Measurements from ENCODE around the gene CCDC68.
"Not testable (repeated sequence)": the region's sequence is repeated elsewhere in the genome, so short reads cannot be mapped to it uniquely, and the experiment has no call there.

The CCDC68 gene

GRCh38 chr18:54983791-54984190 lies 24.5 kb upstream of the CCDC68 start:
- Histone ChIP-seq H3K9ac (ENCODE audit: low read depth in 1 of 2, low read length in 2 of 2) (no peak overlapping the region), H3K27ac (ENCODE audit: low read depth in 2 of 2, low read length in 2 of 2) (no peak overlapping the region), H3K36me3 (ENCODE audit: control insufficient read depth in 2 of 2, insufficient read depth in 2 of 2, low read length in 2 of 2) (no peaks in the 10 kb centered on the region), H3K9me3 (ENCODE audit: control insufficient read depth in 2 of 2, low read length in 2 of 2) (no peaks in the 10 kb centered on the region), H3K4me1 (ENCODE audit: control insufficient read depth in 2 of 2, insufficient read depth in 2 of 2, low read length in 2 of 2) (no peaks in the 10 kb centered on the region), H3K4me3 (ENCODE audit: low read length in 2 of 2) (no peak overlapping the region), H3K27me3 (ENCODE audit: control insufficient read depth in 2 of 2, insufficient read depth in 2 of 2, low read length in 2 of 2) (no peaks in the 10 kb centered on the region)

- Histone ChIP-seq H3K9ac (ENCODE audit: low read depth in 1 of 2, low read length in 2 of 2) (no peak overlapping the region), H3K27ac (ENCODE audit: low read depth in 2 of 2, low read length in 2 of 2) (no peak overlapping the region), H3K4me3 (ENCODE audit: low read length in 2 of 2) (no peak overlapping the region), H3K27me3 (ENCODE audit: control insufficient read depth in 2 of 2, insufficient read depth in 2 of 2, low read length in 2 of 2) (no peaks in the 10 kb centered on the region), H3K4me1 (ENCODE audit: control insufficient read depth in 2 of 2, insufficient read depth in 2 of 2, low read length in 2 of 2) (no peaks in the 10 kb centered on the region), H3K36me3 (ENCODE audit: control insufficient read depth in 2 of 2, insufficient read depth in 2 of 2, low read length in 2 of 2) (no peaks in the 10 kb centered on the region), H3K9me3 (ENCODE audit: control insufficient read depth in 2 of 2, low read length in 2 of 2) (no peaks in the 10 kb centered on the region)
Observed at GRCh38 chr18:54983041-54983686, 23.9 kb upstream of the CCDC68 start.

- no peak overlapping the region for H3K27ac ChIP-seq (ENCODE audit: low read depth in 2 of 2, low read length in 2 of 2)
- no peak overlapping the region for H3K4me3 ChIP-seq (ENCODE audit: low read length in 2 of 2)
- no peaks in the 10 kb centered on the region for H3K9me3 ChIP-seq (ENCODE audit: control insufficient read depth in 2 of 2, low read length in 2 of 2)
- H3K27me3 ChIP-seq (ENCODE audit: control insufficient read depth in 2 of 2, insufficient read depth in 2 of 2, low read length in 2 of 2) = no peaks in the 10 kb centered on the region
- no peaks in the 10 kb centered on the region for H3K36me3 ChIP-seq (ENCODE audit: control insufficient read depth in 2 of 2, insufficient read depth in 2 of 2, low read length in 2 of 2)
- H3K9ac ChIP-seq (ENCODE audit: low read depth in 1 of 2, low read length in 2 of 2) = no peak overlapping the region
- no peaks in the 10 kb centered on the region for H3K4me1 ChIP-seq (ENCODE audit: control insufficient read depth in 2 of 2, insufficient read depth in 2 of 2, low read length in 2 of 2)
Observed at GRCh38 chr18:54981076-54981475, 21.8 kb upstream of the CCDC68 start.

- Histone ChIP-seq H3K9me3 (ENCODE audit: control insufficient read depth in 2 of 2, low read length in 2 of 2) (no peaks in the 10 kb centered on the region), H3K27ac (ENCODE audit: low read depth in 2 of 2, low read length in 2 of 2) (no peak overlapping the region), H3K4me3 (ENCODE audit: low read length in 2 of 2) (no peak overlapping the region), H3K27me3 (ENCODE audit: control insufficient read depth in 2 of 2, insufficient read depth in 2 of 2, low read length in 2 of 2) (no peaks in the 10 kb centered on the region), H3K9ac (ENCODE audit: low read depth in 1 of 2, low read length in 2 of 2) (no peak overlapping the region), H3K36me3 (ENCODE audit: control insufficient read depth in 2 of 2, insufficient read depth in 2 of 2, low read length in 2 of 2) (no peaks in the 10 kb centered on the region), H3K4me1 (ENCODE audit: control insufficient read depth in 2 of 2, insufficient read depth in 2 of 2, low read length in 2 of 2) (no peaks in the 10 kb centered on the region)
Observed at GRCh38 chr18:54975598-54975997, 16.3 kb upstream of the CCDC68 start.

GRCh38 chr18:54973046-54973445 lies 13.8 kb upstream of the CCDC68 start:
- Histone ChIP-seq H3K27ac (ENCODE audit: low read depth in 2 of 2, low read length in 2 of 2) (no peak overlapping the region), H3K4me3 (ENCODE audit: low read length in 2 of 2) (no peak overlapping the region), H3K27me3 (ENCODE audit: control insufficient read depth in 2 of 2, insufficient read depth in 2 of 2, low read length in 2 of 2) (no peaks in the 10 kb centered on the region), H3K9ac (ENCODE audit: low read depth in 1 of 2, low read length in 2 of 2) (no peak overlapping the region), H3K36me3 (ENCODE audit: control insufficient read depth in 2 of 2, insufficient read depth in 2 of 2, low read length in 2 of 2) (no peaks in the 10 kb centered on the region), H3K9me3 (ENCODE audit: control insufficient read depth in 2 of 2, low read length in 2 of 2) (no peaks in the 10 kb centered on the region), H3K4me1 (ENCODE audit: control insufficient read depth in 2 of 2, insufficient read depth in 2 of 2, low read length in 2 of 2) (no peaks in the 10 kb centered on the region)

GRCh38 chr18:54968807-54969206 lies 9.5 kb upstream of the CCDC68 start:
- Histone ChIP-seq H3K9ac (ENCODE audit: low read depth in 1 of 2, low read length in 2 of 2) (no peak overlapping the region), H3K4me3 (ENCODE audit: low read length in 2 of 2) (no peak overlapping the region), H3K36me3 (ENCODE audit: control insufficient read depth in 2 of 2, insufficient read depth in 2 of 2, low read length in 2 of 2) (no peaks in the 10 kb centered on the region), H3K27me3 (ENCODE audit: control insufficient read depth in 2 of 2, insufficient read depth in 2 of 2, low read length in 2 of 2) (no peaks in the 10 kb centered on the region), H3K27ac (ENCODE audit: low read depth in 2 of 2, low read length in 2 of 2) (no peak overlapping the region), H3K4me1 (ENCODE audit: control insufficient read depth in 2 of 2, insufficient read depth in 2 of 2, low read length in 2 of 2) (no peaks in the 10 kb centered on the region), H3K9me3 (ENCODE audit: control insufficient read depth in 2 of 2, low read length in 2 of 2) (no peaks in the 10 kb centered on the region)

GRCh38 chr18:54968237-54968636 lies 9.0 kb upstream of the CCDC68 start:
- H3K4me1 ChIP-seq (ENCODE audit: control insufficient read depth in 2 of 2, insufficient read depth in 2 of 2, low read length in 2 of 2); H3K9ac ChIP-seq (ENCODE audit: low read depth in 1 of 2, low read length in 2 of 2): not testable (repeated sequence)

GRCh38 chr18:54967786-54968185 lies 8.5 kb upstream of the CCDC68 start:
- Histone ChIP-seq H3K27me3 (ENCODE audit: control insufficient read depth in 2 of 2, insufficient read depth in 2 of 2, low read length in 2 of 2) (no peaks in the 10 kb centered on the region), H3K9ac (ENCODE audit: low read depth in 1 of 2, low read length in 2 of 2) (no peak overlapping the region), H3K4me3 (ENCODE audit: low read length in 2 of 2) (no peak overlapping the region), H3K9me3 (ENCODE audit: control insufficient read depth in 2 of 2, low read length in 2 of 2) (no peaks in the 10 kb centered on the region), H3K27ac (ENCODE audit: low read depth in 2 of 2, low read length in 2 of 2) (no peak overlapping the region), H3K36me3 (ENCODE audit: control insufficient read depth in 2 of 2, insufficient read depth in 2 of 2, low read length in 2 of 2) (no peaks in the 10 kb centered on the region), H3K4me1 (ENCODE audit: control insufficient read depth in 2 of 2, insufficient read depth in 2 of 2, low read length in 2 of 2) (no peaks in the 10 kb centered on the region)

More at GRCh38 chr18:54968237-54968636, 9.0 kb upstream of the CCDC68 start:
- H3K9me3 ChIP-seq (ENCODE audit: control insufficient read depth in 2 of 2, low read length in 2 of 2); H3K27ac ChIP-seq (ENCODE audit: low read depth in 2 of 2, low read length in 2 of 2); H3K4me3 ChIP-seq (ENCODE audit: low read length in 2 of 2); H3K27me3 ChIP-seq (ENCODE audit: control insufficient read depth in 2 of 2, insufficient read depth in 2 of 2, low read length in 2 of 2); H3K36me3 ChIP-seq (ENCODE audit: control insufficient read depth in 2 of 2, insufficient read depth in 2 of 2, low read length in 2 of 2): not testable (repeated sequence)

GRCh38 chr18:54964741-54965140 lies 5.5 kb upstream of the CCDC68 start:
- H3K27me3 ChIP-seq (ENCODE audit: control insufficient read depth in 2 of 2, insufficient read depth in 2 of 2, low read length in 2 of 2) = no peaks in the 10 kb centered on the region
- H3K9ac ChIP-seq (ENCODE audit: low read depth in 1 of 2, low read length in 2 of 2) = no peak overlapping the region
- H3K4me1 ChIP-seq (ENCODE audit: control insufficient read depth in 2 of 2, insufficient read depth in 2 of 2, low read length in 2 of 2) = peaks cover 4 to 8% of the 10 kb centered on the region in 2 donors
- no peaks in the 10 kb centered on the region for H3K9me3 ChIP-seq (ENCODE audit: control insufficient read depth in 2 of 2, low read length in 2 of 2)
- H3K36me3 ChIP-seq (ENCODE audit: control insufficient read depth in 2 of 2, insufficient read depth in 2 of 2, low read length in 2 of 2) = no peaks in the 10 kb centered on the region
- no peak overlapping the region for H3K4me3 ChIP-seq (ENCODE audit: low read length in 2 of 2)
- no peak overlapping the region for H3K27ac ChIP-seq (ENCODE audit: low read depth in 2 of 2, low read length in 2 of 2)

- no peak overlapping the region for H3K4me3 ChIP-seq (ENCODE audit: low read length in 2 of 2)
- no peaks in the 10 kb centered on the region for H3K36me3 ChIP-seq (ENCODE audit: control insufficient read depth in 2 of 2, insufficient read depth in 2 of 2, low read length in 2 of 2)
- H3K27me3 ChIP-seq (ENCODE audit: control insufficient read depth in 2 of 2, insufficient read depth in 2 of 2, low read length in 2 of 2) = no peaks in the 10 kb centered on the region
- H3K4me1 ChIP-seq (ENCODE audit: control insufficient read depth in 2 of 2, insufficient read depth in 2 of 2, low read length in 2 of 2) = peaks cover 4 to 10% of the 10 kb centered on the region in 2 donors
- H3K27ac ChIP-seq (ENCODE audit: low read depth in 2 of 2, low read length in 2 of 2) = no peak overlapping the region
- no peak overlapping the region for H3K9ac ChIP-seq (ENCODE audit: low read depth in 1 of 2, low read length in 2 of 2)
- no peaks in the 10 kb centered on the region for H3K9me3 ChIP-seq (ENCODE audit: control insufficient read depth in 2 of 2, low read length in 2 of 2)
Observed at GRCh38 chr18:54962919-54963645, 3.8 kb upstream of the CCDC68 start.
